ENCODE results near the gene MC2R.
A peak's percentile ranks its signal among the peaks of the same experiment; 100 is the strongest.

MC2R gene

GRCh38 chr18:13915391-13915790, at the start of gene MC2R:
MC2R (minus strand) TSS chr18:13915536; CDS start chr18:13885518, 30,018 bp downstream.
- no peak for DNase-seq (ENCODE audit: low spot score)

DNA sequence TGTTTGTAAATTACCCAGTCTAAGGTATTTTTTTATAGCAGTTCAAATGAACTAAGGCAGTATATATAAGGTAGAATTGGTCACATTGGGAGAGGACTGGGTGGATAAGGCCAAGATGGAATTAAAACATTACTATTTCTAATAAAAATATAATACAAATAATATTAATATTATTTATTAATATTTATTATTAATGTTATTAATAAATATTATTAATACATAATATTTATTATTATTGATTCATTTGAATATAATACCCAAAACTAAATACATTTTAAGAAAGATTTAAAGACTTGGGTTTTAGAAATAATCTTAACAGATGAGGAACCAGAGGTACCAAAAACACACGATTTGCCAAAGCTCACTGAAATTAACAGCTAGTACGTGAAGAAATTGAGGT, 30.5 kb upstream of the MC2R start:
- no peak for DNase-seq (ENCODE audit: low spot score)

GRCh38 chr18:13943338-13943737, 28.0 kb upstream of the MC2R start:
- no peak for DNase-seq (ENCODE audit: low spot score)

DNA sequence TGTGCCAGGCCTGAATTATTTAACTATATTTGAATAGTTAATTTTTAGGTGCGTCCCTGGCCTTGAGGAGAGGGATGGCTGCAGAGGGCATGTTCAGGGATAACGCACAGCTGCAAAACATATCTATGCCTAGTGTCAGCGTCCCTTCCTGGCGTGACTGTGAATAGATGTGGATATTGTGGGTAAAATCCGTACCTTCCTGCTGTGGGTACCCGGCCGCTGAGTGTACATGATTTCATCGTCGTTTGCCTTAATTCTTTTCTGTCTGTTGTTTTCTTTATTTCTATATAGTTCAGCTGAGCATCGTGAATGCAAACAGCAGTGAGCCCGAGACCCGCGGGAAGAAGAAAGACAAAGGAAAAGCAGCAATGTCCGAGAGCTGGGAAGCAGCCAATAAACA, 25.0 kb upstream of the MC2R start:
- DNase-seq (ENCODE audit: low spot score): no peak

- no peak for DNase-seq (ENCODE audit: low spot score)
Observed at GRCh38 chr18:13934676-13935075, 19.3 kb upstream of the MC2R start.

GRCh38 chr18:13934058-13934457, 18.7 kb upstream of the MC2R start:
- DNase-seq (ENCODE audit: low spot score): no peak

DNA sequence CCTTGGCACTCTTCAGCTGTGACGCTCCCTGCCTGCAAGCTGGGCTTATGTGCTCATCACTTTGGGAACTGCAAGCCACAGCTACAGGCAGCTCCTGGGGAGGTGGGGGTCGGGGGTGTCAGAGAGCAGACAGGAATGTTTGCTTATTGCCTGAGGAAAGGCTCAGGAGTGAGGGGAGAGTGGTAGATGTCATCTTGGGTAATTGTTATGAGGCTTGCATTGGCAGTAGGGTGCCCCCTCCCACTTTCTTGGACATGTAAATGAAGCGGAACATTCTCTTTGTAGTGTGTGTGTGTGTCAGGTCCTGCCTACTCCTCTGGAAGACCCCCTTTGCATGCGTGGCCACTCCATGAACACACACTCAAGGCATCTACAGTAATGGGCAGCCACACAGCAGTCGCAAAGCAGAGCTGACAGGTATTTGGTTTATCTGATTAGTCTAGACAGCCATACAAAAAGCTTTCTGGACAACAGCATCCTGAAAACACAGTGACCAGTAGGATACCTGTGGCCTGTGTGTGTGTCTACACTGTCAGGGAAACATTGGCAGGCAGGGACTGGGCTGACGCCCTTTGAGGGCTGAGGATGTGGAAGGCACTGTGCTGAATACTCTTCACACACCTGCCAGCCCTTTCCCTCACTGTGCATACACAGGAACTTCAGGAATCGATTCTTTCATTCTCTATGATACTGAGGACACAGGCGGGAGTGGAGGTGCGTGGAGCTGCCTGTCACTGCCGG, 17.1 kb upstream of the MC2R start:
- DNase-seq (ENCODE audit: low spot score): no peak

- DNase-seq (ENCODE audit: low spot score): no peak
Observed at GRCh38 chr18:13930964-13931363, 15.6 kb upstream of the MC2R start.

DNA sequence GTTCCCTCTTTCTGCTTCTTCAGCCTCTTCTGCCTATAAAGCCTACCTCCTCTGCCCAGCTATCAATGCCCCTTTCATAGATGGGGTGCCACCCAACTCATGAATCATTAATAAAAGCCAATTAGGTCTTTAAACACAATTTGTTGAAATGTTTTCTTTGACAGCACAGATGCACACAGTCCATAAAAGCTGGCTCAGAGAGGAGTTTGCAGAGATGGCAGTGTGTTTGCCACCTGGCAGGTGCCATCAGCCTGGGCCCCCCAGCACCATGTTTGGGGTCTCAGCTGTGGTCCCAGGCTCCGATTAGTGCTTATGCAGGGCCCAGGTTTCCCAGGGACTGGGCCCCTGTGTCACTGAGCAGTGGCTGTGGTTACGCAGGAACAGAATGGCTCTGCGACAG, 7.9 kb upstream of the MC2R start:
- DNase-seq (ENCODE audit: low spot score): no peak

DNA sequence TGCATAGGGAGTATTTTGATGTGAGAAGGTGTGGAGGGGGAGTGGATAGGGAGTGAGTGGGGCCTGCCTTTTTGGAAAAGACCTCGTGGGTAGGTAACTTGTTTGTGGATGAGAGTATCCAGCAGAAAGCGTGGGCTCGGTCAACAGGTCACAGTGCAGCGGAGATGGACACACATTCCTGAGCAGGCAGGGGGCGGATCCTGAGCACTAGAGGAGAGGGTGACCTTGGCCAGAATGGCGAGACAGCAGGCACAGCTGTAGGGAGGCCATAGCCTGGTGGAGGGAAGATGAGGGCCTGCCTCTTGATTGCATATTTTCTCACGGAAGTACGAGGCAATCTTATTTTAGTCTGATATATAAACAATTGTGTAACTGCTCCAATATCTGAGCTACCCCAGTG, 3.6 kb upstream of the MC2R start:
- no peak for DNase-seq (ENCODE audit: low spot score)

DNA sequence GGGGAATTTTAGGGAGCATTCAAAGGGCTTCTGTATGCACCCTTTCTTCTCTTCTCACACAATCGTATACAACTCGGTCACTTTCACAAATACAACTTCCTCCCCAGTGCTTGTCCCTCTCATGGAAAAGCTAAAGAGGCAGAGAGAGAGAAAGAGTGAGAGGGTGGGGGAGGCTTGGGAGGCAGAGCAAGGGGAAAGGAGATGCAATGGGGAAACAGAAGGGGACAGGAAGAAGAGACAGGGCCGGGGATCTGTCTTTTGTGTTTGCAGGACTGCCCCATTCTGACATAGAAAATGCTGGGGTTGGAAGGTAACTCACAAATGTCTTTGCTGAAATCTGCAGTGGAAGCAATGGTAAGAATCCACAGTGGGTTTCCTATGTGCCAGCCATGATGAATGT, 2.1 kb upstream of the MC2R start:
- DNase-seq (ENCODE audit: low spot score): no peak

DNA sequence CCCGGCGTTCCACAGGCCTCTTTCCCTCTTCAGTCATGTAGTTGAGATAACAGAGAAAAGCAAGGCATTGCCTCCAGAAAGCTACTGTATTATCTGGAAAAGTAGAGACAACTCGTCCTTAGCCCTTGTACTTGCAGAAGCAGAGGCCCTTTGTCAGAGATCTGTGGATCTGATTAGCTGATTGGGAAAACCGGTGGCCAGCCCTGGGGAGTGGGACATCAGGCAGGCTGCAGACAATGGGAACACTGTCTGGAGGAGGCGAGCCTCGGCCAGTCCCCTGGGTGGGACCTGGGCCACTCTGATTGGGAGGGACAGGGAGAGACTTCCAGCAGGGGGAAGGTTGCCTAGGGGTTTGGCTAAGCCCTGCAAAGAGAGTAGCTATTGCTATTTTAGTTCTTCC, 1.2 kb upstream of the MC2R start:
- DNase-seq (ENCODE audit: low spot score): no peak

DNA sequence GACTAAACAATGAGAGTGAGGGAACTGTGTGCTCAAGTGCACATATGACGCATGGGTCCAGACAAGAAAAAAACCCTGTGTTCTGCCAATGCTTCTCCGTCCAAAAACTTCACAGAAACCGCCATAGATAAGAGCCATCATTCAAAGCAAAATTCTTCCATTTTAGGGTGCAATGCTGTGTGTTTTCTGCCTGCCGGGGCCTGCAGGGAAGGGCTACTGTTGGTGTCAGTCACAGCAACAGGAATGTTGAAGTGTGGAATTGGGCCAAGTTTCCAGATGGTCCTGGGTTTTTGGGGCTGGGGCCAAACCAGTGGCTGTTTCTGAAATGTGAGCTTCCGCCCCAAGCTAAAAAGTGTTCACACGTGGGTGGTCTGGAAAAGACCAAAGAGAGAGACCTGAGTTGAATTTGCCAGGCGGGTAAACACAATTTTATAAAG, 677 bp upstream of the MC2R start:
- no peak for DNase-seq (ENCODE audit: low spot score)

GRCh38 chr18:13914756-13915155, 580 bp downstream of the MC2R start:
- no peak for DNase-seq (ENCODE audit: low spot score)

- DNase-seq (ENCODE audit: low spot score): no peak
Observed at GRCh38 chr18:13914170-13914569, 1.2 kb downstream of the MC2R start.

GRCh38 chr18:13913205-13913604, 2.1 kb downstream of the MC2R start:
- DNase-seq (ENCODE audit: low spot score): no peak

DNA sequence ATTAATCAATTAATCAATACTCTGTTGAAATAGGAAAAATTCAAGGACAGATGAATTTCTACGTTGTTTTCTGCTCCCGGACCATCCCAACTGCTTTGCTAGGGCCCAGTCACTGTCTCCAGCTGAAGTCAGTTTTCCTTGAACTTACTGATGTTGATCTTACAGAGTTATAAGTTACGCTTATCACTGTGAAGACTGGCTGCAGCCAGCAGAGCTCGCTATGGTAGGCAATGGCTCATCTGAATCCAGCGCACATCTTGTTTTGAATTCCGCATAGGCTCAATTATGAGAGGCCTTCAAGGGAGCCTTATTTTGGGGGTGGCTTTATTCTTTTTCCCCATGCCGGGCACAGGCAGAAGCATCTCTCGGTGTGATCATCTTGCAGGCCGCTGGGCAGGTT, 2.7 kb downstream of the MC2R start:
- DNase-seq (ENCODE audit: low spot score): no peak

DNA sequence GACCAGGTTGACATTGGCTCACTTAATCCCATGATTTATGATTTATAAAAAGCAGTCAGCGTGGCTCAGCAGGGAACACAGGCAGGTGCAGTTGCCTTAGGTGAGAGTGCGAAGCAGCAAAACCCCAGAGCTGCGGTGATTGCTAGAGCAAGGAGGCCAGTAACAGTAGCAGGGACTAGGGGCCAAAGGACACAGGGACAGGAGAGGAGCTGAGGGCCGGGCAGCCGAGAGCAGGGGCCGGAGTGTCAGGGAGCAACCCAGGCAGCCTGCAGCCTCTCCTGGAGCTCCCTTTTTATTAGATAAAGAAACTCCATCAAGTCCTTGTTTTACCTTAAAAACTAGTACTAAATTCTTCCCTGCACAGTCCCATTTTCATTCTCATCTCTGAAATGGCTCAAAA, 4.3 kb downstream of the MC2R start:
- no peak for DNase-seq (ENCODE audit: low spot score)

DNA sequence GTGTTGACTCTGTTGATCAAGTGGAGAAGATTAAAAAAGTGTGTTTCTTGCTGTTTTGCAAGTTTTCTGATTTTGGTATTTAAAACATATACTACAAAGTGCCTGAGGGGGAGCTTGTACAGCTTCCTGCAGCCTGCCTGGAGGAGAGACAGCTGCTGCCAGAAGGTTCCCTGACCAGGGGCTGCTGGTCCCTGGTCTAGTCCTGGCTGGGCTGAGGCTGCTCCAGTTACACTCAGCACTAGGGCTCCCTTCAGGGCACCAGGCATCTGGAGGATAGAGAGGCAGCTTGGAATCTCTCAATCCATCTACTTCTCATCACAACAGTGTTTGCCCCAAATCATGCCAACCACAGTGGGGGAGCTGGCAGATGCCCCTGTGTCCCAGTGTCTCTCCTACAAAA, 4.8 kb downstream of the MC2R start:
- no peak for DNase-seq (ENCODE audit: low spot score)

DNA sequence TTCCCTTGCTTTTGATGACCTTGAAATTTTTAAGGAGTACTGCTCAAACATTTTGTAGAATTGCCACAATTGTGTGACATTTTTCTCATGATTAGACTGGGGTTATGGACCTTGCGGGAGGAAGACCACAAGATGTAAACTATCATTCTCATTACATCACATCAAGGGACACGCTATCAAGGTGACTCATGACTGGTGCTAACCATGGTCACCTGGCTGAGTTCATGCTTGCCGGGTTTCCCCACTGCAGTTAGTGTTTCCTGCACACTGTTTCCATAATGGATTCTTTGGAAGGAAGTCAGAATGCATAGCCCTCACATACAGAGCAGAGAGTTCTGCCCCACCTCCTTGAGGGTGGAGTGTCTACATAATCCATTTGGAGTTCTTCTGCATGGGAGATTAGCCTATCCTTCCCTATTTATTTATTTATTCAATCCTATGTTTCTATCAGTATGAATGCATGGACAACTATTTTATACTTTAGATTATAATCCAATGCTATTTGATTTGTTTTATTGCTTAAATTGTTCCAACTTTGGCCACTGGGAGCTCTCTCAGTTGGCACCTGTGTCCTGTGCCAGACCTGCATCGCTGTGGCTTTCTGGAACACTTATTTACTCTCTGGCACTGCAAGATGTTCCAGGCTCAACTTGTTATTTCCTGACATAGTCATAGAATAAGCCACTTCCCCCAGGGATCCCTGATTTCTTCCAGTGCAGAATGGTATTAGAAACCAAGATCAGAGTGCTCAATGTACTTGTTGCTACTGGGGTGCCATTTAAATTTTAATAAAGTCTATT, 6.0 kb downstream of the MC2R start:
- no peak for DNase-seq (ENCODE audit: low spot score)

DNA sequence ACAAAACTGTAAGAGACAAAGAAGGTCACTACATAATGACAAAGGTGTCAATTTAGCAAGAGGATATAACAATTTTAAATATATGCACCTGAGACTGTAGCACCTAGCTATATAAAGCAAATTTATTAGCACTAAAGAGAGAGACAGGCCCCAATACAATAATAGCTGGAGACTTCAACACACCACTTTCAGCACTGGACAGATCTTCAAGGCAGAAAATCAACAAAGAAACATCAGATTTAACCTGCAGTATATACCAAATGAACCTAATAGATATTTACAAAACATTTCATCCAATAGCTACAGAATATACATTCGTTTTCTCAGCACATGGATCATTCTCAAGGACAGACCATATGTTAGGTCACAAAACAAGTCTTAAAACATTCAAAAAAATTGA, 14.7 kb downstream of the MC2R start:
- no peak for DNase-seq (ENCODE audit: low spot score)

GRCh38 chr18:13895505-13896033, 19.8 kb downstream of the MC2R start:
- DNase-seq (ENCODE audit: low spot score): peak; percentile 18

DNA sequence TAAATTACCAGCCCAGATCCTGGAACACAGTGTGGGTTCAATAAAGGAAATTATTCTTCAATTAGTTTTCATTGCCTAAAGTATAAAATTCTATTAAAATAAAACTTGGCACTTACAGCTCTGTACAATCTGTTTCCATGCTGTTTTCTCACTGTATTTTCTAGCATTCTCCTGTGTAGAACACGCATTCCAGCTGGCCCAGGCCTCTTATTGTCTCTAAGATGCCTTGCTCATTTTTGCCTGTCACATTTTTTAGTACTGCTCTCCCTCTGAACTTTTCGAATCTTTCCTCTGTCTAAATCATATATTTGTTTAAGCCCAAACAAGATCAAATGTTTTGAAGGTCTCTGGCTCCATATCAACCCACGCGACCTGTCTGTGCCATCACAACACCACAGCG, 20.8 kb downstream of the MC2R start:
- no peak for DNase-seq (ENCODE audit: low spot score)

- peak; percentile 12 for DNase-seq (ENCODE audit: low spot score)
Observed at GRCh38 chr18:13893418-13893760, 21.9 kb downstream of the MC2R start.
